Sigmoid colon (tissue), 4 donors: ENCODE measurements around the gene ALCAM.

Experiments used
- CTCF ChIP-seq, 4 experiments: fragments of 450-650 bp in 3 of 4; fragments of 200-600 bp in 1 of 4; IDR thresholded peaks; one replicate each; pipeline ENCODE4 v1.5.1; 2016 to 2019; ENCODE audit warnings: antibody characterized with exemption in 4 of 4, mild to moderate bottlenecking in 3 of 4, moderate library complexity in 2 of 4
- POLR2A ChIP-seq, 2 donors: fragments of 450-650 bp; IDR thresholded peaks; one replicate each; pipeline ENCODE4 v1.6.1; 2016; ENCODE audit warnings: antibody characterized with exemption in 2 of 2, mild to moderate bottlenecking in 2 of 2, moderate library complexity in 2 of 2
- POLR2AphosphoS5 ChIP-seq, 4 donors: sonication (generic); formaldehyde crosslinking; IDR thresholded peaks; one replicate each; pipeline ENCODE4 v1.6.1; 2017; ENCODE audit warnings: antibody characterized with exemption in 4 of 4

GRCh38 chr3:105401254-105401653 is 34.5 kb downstream of the ALCAM start:
- TF ChIP-seq POLR2AphosphoS5 (IDR thresholded peaks at IDR 0.05) (no peak), POLR2A (IDR thresholded peaks at IDR 0.05) (no peak), CTCF (IDR thresholded peaks at IDR 0.05) (no peak)
